D721Med (cell line): Measurements from ENCODE around the gene GHRH.

ENCODE experiments used
- DNase-seq: peaks from one replicate; pipeline ENCODE4 v3.0.0; 2011; ENCODE audit warnings: low spot score; ENCODE audit not compliant: insufficient read length
- FAIRE-seq: peaks from 2 replicates; lab custom pipeline; 2011; peaks lifted over from hg19 to GRCh38; lab: Jason Lieb, UNC
- TF ChIP-seq, protein P1 (sequence below): IDR thresholded peaks from 2 replicates; pipeline ENCODE4 v1.5.1; 2012; ENCODE audit warnings: mild to moderate bottlenecking, control low read depth; ENCODE audit not compliant: insufficient read depth; ENCODE audit errors: missing control alignments

The GHRH gene

DNA sequence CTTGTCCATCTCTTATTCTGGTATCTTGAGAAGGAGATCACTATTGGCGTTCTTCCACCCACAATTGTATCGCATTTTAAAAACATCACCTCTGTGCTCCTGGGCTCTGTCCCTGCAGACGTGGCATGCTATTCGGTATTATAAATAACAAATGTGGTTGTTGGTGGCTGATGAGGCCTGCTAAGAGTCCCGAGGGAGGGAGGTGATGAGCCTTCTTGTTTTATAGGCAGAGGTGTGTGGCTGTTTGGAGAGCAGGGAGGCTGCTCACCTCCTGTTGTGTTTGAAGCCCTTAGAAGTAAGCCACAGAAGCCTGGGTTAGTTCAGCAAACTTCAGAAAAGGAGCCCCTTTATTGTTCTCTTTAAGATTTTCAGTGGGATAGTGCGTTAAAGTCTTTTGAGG, 43.5 kb upstream of the GHRH start:
- DNase-seq (no peak), FAIRE-seq (no peak)
- TF ChIP-seq, protein P1, sequence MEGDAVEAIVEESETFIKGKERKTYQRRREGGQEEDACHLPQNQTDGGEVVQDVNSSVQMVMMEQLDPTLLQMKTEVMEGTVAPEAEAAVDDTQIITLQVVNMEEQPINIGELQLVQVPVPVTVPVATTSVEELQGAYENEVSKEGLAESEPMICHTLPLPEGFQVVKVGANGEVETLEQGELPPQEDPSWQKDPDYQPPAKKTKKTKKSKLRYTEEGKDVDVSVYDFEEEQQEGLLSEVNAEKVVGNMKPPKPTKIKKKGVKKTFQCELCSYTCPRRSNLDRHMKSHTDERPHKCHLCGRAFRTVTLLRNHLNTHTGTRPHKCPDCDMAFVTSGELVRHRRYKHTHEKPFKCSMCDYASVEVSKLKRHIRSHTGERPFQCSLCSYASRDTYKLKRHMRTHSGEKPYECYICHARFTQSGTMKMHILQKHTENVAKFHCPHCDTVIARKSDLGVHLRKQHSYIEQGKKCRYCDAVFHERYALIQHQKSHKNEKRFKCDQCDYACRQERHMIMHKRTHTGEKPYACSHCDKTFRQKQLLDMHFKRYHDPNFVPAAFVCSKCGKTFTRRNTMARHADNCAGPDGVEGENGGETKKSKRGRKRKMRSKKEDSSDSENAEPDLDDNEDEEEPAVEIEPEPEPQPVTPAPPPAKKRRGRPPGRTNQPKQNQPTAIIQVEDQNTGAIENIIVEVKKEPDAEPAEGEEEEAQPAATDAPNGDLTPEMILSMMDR: no peak

DNA sequence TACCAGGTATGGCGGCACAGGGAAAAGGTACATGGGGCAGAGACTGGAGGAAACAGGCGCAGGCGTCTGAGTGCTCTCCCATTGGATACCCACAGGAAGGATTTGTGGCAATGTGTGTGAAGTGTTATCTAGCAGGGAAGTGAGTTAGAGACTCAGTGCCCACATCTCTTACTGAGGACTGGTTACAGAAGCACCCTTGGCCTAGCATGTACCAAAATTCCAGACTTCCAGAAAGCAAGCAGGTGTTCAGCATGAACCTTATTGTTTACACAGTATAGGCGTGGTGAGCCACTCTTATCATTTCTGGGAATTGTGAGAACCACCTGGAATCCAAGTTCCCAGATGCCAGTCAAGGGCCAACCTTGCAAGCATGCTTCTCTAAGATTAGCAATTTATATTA, 42.0 kb upstream of the GHRH start:
- FAIRE-seq: no peak
- TF ChIP-seq, protein P1: no peak
- no peak for DNase-seq

DNA sequence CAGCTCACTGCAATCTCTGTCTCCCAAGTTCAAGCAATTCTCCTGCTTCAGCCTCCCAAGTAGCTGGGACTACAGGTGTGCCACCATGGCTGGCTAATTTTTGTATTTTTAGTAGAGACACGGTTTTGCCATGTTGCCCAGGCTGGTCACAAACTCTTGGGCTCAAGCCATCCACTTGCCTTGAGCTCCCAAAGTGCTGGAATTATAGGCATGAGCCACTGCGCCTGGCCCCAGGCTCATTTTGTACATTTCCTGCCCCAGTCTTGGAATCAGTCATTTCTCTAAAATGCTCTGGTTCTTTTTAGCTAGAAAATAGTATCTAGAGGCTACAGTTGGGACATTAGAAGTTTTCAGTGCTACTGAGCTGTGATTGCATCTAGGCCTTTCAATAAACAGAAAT, 41.4 kb upstream of the GHRH start:
- no peak for FAIRE-seq
- no peak for DNase-seq
- TF ChIP-seq, protein P1: no peak

DNA sequence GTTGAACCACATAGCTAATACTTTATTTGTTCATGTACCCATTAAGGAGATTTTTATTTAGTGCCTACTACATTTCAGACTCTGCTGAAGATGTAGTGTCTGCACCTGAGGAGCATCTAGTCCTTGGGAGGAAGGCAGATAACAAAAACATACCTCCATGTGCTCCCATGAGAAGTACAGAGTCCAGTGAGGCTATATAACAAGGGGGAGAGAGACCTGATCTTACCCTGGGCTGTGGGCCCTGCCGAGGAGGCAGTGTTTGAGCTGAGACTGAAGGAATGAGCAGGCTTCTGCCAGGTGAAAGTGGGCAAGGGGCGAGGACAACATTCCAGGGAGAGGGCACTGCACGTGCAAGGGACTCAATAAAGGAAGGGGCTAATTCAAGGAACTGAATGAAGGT, 39.9 kb upstream of the GHRH start:
- TF ChIP-seq, protein P1: no peak
- DNase-seq: no peak
- no peak for FAIRE-seq

DNA sequence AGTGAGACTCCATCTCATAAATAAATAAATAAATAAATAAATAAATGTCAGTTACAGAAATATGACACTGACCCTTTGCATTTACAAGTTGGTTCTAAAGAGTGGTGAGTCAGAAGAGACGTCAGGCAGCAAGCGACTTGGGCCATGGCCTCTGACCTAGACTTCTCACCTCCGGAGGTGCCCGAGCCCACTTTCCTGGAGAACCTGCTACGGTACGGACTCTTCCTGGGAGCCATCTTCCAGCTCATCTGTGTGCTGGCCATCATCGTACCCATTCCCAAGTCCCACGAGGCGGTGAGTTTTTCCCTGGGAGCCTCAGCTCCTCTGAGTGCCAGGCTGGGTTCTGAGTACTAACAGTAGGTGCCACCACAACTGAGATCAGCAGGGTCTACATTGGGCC, 39.5 kb upstream of the GHRH start:
- TF ChIP-seq, protein P1: no peak
- no peak for DNase-seq
- FAIRE-seq: no peak

DNA sequence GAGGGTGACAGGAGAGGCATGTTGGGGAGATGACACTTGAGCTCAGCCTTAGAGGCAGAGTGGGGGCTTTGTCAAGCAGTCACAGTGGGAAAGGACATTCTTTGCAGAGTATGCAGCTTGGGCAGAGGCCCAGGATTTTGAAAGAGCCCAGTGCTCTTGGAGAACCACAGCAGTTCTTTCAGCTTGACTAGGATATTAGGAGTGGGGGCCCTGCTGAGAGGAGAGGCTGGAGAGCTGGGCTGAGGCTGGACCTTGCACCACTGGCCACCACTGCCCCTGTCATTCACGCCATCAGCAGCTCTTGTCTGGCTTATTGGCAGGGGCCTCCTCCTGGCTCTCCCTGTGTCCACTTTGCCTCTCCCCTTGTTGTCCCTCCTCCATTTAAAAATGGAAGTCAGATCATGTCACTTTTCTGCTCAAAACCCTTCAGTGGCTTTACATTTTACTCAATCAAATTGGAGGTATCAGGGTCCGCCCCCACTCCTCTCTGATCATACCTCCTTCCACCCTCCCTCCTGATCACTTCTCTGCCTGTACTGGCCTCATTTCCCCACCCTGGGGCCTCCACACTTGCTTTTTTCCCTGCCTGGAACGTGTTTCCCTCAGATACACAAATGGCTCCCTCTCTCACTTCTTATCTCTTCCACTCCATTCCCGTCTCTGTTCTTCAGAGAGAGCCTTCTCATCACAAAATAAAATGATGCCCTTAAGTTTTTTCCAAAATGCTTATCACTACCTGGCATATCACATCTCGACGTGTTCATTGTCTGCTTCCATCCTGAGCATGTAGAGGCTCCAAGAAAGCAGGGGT, 38.3 kb upstream of the GHRH start:
- FAIRE-seq: no peak
- no peak for DNase-seq
- TF ChIP-seq, protein P1: no peak

DNA sequence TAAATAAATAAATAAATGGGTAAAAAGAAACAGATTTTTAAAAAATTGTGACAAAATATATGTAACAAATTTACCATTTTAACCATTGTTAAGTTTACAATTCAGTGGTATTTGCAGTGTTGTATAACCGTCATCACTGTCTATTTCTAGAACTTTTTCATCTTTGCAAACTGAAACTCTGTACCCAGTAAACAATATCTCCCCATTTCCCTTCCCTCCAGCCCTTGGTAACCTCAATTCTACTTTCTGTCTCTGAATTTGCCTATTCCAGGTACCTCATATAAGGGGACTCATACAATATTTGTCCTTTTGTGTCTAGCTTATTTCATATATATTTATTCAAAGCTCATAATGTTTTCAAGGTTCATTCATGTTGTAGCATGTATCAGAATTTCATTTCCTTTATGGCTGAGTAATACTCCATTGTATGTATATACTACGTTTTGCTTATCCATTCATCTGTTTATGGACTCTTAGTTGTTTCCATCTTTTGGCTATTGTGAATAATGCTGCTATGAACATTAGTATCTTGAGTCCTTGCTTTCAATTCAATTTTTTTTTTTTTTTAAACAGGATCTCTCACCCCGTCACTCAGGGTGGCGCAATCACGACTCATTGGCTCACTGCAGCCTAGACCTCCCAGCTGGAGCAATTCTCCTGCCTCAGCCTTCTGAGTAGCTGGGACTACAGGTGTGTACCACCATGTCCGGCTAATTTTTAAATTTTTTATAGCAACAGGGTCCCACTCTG, 36.8 kb upstream of the GHRH start:
- TF ChIP-seq, protein P1: no peak
- DNase-seq: no peak
- FAIRE-seq: no peak
